Ishikawa (cell line): ENCODE data around the gene ARHGAP22.

ENCODE experiments used
- CEBPB ChIP-seq: IDR thresholded peaks from 2 replicates; pipeline ENCODE4 v1.6.1; 2012
- EP300 ChIP-seq: IDR thresholded peaks from 2 replicates; pipeline ENCODE4 v1.6.1; 2012; ENCODE audit warnings: borderline replicate concordance
- FOXM1 ChIP-seq: IDR thresholded peaks from 2 replicates; pipeline ENCODE4 v1.6.1; 2012; ENCODE audit warnings: low read depth, borderline replicate concordance
- MAX ChIP-seq: IDR thresholded peaks from 2 replicates; pipeline ENCODE4 v1.6.1; 2012
- NFIC ChIP-seq: IDR thresholded peaks from 2 replicates; pipeline ENCODE4 v1.6.1; 2012
- RAD21 ChIP-seq: IDR thresholded peaks from 2 replicates; pipeline ENCODE4 v1.6.1; 2012; ENCODE audit warnings: low read depth
- REST ChIP-seq: IDR thresholded peaks from 2 replicates; pipeline ENCODE4 v1.6.1; 2012; ENCODE audit warnings: low read depth, mild to moderate bottlenecking
- TAF1 ChIP-seq: IDR thresholded peaks from 2 replicates; pipeline ENCODE4 v1.6.1; 2012; ENCODE audit warnings: low read depth, mild to moderate bottlenecking
- TCF12 ChIP-seq: IDR thresholded peaks from 2 replicates; pipeline ENCODE4 v1.6.1; 2012; ENCODE audit warnings: low read depth
- TEAD4 ChIP-seq: IDR thresholded peaks from 2 replicates; pipeline ENCODE4 v1.6.1; 2012
- USF1 ChIP-seq: IDR thresholded peaks from 2 replicates; pipeline ENCODE4 v1.6.1; 2012
- YY1 ChIP-seq: IDR thresholded peaks from 2 replicates; pipeline ENCODE4 v1.6.1; 2012; ENCODE audit warnings: low read depth
- ZBTB7A ChIP-seq: IDR thresholded peaks from 2 replicates; pipeline ENCODE4 v1.6.1; 2012; ENCODE audit warnings: low read depth

GRCh38 chr10:48462482-48463020, 142.3 kb downstream of the ARHGAP22 start:
- TF ChIP-seq MAX: no peak
- no peak for TF ChIP-seq CEBPB
- TF ChIP-seq USF1: no peak
- no peak for TF ChIP-seq EP300
- no peak for TF ChIP-seq TAF1
- no peak for TF ChIP-seq TEAD4
- no peak for TF ChIP-seq YY1
- no peak for TF ChIP-seq RAD21
- TF ChIP-seq NFIC: no peak
- TF ChIP-seq TCF12: no peak
- TF ChIP-seq FOXM1: no peak
- no peak for TF ChIP-seq REST
- no peak for TF ChIP-seq ZBTB7A
